Stomach (tissue), 4 donors: Measurements from ENCODE around the gene DHRSX.

Experiments used
- CTCF ChIP-seq, 7 experiments: fragments of 450-650 bp in 4 of 7; fragments of 200-600 bp in 3 of 7; sonication (generic) in 3 of 7; IDR thresholded peaks; one replicate each; pipeline ENCODE4 v1.5.1; 2016 to 2019; ENCODE audit warnings: antibody characterized with exemption in 7 of 7, control low read depth in 2 of 7, mild to moderate bottlenecking in 1 of 7
- POLR2A ChIP-seq, 4 donors: fragments of 450-650 bp; IDR thresholded peaks; one replicate each; pipeline ENCODE4 v1.6.1; 2016; ENCODE audit warnings: antibody characterized with exemption in 4 of 4, control low read depth in 2 of 4, mild to moderate bottlenecking in 1 of 4, moderate library complexity in 1 of 4

GRCh38 chrX:2397229-2398063 lies 103.3 kb downstream of the DHRSX start:
- TF ChIP-seq CTCF (IDR thresholded peaks at IDR 0.05) = no peak
- no peak for TF ChIP-seq POLR2A (IDR thresholded peaks at IDR 0.05)
